GM19372 (cell line): Measurements from ENCODE around the gene SNAP47.

Source experiments
- ATAC-seq: cut with Tn5 transposase; IDR thresholded peaks from one replicate; pipeline ENCODE4 v1.9.1; 2021; ENCODE audit warnings: mild to moderate bottlenecking, low read depth, moderate library complexity; ENCODE audit not compliant: unreplicated experiment

The SNAP47 gene

GRCh38 chr1:227766653-227767277, 31.5 kb downstream of the SNAP47 start:
- no peak for ATAC-seq

- ATAC-seq, result no peak
Measured at GRCh38 chr1:227767401-227768124, 32.3 kb downstream of the SNAP47 start.

GRCh38 chr1:227768125-227768439, 32.8 kb downstream of the SNAP47 start:
- no peak for ATAC-seq

GRCh38 chr1:227768640-227769039, 33.4 kb downstream of the SNAP47 start:
- ATAC-seq, result no peak

- ATAC-seq, result no peak
Measured at GRCh38 chr1:227769047-227769935, 34.1 kb downstream of the SNAP47 start.

- no peak for ATAC-seq
Measured at GRCh38 chr1:227769936-227770494, 34.8 kb downstream of the SNAP47 start.

- ATAC-seq, result no peak
Measured at GRCh38 chr1:227770812-227771211, 35.6 kb downstream of the SNAP47 start.

- ATAC-seq, result no peak
Measured at GRCh38 chr1:227771326-227771725, 36.1 kb downstream of the SNAP47 start.

- no peak for ATAC-seq
Measured at GRCh38 chr1:227771771-227772170, 36.5 kb downstream of the SNAP47 start.

- no peak for ATAC-seq
Measured at GRCh38 chr1:227773558-227773957, 38.3 kb downstream of the SNAP47 start.

- ATAC-seq, result no peak
Measured at GRCh38 chr1:227774051-227774731, 39.0 kb downstream of the SNAP47 start.

GRCh38 chr1:227774821-227775661, 39.8 kb downstream of the SNAP47 start:
- ATAC-seq, result no peak

- no peak for ATAC-seq
Measured at GRCh38 chr1:227775841-227776240, 40.6 kb downstream of the SNAP47 start.

- no peak for ATAC-seq
Measured at GRCh38 chr1:227776331-227776771, 41.1 kb downstream of the SNAP47 start.

GRCh38 chr1:227777156-227777555, 41.9 kb downstream of the SNAP47 start:
- no peak for ATAC-seq

- no peak for ATAC-seq
Measured at GRCh38 chr1:227777646-227778045, 42.4 kb downstream of the SNAP47 start.

- no peak for ATAC-seq
Measured at GRCh38 chr1:227778401-227778947, 43.2 kb downstream of the SNAP47 start.

- ATAC-seq, result no peak
Measured at GRCh38 chr1:227779021-227779441, 43.8 kb downstream of the SNAP47 start.

- no peak for ATAC-seq
Measured at GRCh38 chr1:227779685-227780084, 44.5 kb downstream of the SNAP47 start.
